HCEC 1CT (cell line): ENCODE results near the gene MME.
A peak's percentile ranks its signal among the peaks of the same experiment; 100 is the strongest.

Experiments
- DNase-seq: peaks from one replicate; pipeline ENCODE4 v3.0.0-alpha.2; 2017

MME gene

DNA sequence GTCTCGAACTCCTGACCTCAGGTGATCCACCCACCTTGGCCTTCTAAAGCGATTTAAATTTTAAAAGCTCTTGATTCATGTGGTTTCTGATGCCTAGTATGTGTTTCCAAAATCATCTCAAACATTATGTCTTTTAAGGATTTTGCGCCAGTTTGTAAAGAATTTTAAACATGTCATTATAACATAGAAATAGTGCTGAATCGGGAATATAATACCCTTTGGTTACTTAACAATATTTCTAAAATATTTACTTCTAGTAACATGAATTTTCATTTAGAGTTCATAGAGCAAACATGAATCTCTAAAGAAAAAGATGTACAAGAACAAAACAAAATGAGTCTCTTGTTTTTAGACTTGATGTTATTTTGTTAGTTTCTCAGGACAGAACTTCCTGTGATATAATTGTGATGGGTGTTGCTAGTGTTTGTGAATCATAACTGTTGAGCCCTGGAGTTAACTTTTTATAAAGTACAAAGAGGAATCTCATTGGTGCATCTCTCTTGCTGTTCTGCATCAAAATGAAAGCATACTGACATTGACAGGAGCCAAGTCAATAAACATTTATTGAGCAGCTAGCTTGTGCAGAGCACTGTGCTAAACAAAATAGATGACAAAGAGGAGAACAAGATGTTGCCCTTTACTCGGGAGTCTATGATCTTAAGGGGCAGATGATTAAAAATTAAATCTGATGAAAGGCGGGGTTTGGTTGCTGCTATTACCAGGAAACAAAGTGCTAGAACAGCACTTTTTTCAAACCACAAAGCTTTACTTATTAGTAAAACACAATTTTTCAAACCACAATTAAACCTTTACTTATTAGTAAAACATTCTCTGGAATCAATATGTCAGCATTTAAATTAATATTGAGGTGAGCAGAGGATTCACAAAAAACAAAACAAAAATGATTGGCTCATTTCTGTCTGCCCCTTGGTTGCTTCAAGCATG, 73.4 kb downstream of the MME start:
- no peak for DNase-seq

DNA sequence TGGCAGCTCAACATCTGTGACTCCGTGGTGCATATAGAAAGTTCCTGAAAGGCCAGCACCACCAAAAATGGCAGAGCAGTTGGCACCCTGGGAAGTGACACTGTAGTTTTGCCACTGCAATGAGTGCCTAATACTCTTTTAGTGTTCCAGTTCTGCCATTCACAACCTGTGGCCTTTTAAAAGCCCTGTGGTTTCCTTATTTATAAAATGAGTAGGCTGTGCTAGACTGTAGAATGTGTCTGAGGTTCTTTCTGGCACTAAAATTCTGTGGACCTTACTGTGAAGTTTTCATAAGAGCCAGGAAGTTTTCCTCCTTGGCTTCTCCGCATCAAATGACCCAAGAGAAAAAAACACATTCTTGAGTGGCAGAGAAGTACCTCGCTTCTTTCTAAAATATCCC, 74.1 kb downstream of the MME start:
- no peak for DNase-seq

DNA sequence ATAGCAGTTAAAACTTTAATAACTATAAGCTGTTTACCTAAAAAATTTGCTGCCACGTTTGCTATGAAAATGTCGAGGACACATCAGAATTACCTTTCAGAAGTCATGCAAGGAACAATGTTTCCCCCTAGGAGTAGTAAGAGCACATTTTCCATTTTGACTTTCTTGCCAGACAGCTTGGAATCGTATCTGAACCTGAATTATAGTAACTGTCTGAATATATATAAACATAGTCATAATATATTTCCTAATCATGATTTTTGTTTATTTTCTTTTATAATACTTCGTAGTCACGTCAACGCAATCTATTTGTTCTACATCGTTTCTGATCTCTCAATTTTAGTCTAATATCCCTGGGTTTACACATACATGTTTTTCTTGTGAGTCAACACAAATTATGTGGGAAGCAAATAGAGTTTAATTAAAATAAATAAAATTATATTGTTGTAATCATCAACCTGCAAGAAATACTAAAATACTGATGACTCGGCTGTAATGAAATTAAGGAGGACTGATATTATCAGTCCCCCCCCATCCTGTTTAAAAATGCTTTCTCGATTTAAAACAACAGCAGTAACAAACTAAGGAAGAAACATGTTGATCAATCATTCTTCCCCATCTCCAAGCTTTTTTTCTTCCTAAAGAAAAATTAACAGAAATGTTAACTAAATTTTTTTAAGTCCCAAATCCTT, 78.4 kb downstream of the MME start:
- DNase-seq, result peak; percentile 48

DNA sequence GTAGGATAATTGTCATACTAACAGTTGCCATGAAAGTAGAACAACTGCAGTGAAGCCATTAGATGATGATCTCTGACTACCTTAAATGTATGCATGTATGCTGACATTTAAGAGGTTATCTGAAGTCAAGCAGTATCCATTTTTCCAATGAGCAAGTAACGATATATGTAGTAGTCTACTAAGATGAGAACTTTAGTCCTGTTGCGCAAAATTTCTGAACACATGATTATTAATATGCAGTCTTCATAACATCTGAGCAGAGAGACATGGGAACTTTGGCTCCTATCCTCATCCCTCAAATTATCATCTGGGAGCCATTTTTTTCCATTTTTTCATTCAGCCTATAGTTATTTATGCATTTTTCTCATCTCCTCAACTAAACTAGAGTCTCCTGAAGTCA, 79.2 kb downstream of the MME start:
- no peak for DNase-seq

DNA sequence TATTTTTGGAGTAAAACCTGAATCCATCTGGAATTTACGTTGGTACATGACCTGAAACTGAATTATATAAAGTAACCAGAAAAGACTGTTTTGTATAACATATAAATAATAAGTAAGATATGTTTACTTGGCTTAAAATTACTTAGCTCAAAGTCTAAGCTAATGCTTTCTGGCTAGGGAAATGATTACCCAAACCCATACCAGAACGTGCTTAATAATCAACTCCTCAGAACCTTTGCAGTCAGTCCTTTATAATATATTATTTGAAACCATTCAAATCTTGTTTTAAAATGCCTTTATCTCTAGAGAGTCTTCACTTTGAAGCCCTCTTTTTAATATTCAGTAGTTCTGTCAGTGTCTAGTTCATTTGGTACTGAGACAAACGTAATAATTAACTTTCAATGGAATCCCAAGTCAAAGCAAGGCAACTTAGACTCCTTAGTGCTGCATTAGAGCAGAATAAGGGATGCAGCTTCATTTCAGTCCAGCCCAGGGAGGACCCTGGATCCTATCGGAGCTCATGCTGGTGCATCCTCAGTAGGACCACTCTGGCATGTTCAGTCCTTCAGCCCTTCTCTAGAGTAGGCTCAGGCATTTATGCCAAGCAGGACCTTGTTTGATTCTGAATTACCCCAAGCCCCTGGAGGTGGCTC, 81.6 kb downstream of the MME start:
- DNase-seq, result no peak

DNA sequence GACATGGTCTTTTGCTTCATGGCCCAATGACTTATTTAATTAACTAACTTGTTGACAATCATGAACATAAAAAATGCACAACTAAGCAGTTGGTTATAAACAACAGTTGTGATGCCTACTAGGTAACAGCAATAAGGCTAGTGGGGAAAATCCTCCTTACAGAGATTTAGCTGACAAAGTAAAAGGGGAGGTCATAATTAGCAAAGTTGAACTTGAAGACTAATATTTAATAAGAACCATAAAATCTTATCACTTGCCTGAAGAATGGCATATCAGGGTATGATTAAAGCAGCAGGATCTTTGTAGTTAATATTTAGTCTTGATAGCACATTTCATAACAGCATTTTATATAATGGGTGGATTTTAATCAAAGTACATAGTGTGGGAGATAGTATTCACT, 84.2 kb downstream of the MME start:
- DNase-seq, result no peak

DNA sequence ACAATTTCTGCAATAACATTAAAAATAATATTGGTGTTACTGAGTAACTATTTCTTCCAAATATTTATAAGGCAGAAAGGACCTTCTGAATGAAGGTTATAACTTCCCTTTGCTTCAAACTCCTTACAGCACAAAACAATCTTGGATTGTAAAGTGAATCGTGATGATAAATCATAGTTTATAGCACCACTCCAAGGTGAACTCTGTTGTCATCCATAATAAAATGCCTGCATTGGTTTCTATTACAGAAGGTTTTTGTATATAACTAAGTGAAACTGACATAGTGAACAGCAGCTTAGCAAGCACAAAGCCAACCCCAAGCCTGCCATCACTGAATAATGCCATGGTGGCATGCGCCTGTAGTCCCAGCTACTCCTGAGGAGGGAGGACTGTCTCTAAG, 86.3 kb downstream of the MME start:
- DNase-seq, result no peak

DNA sequence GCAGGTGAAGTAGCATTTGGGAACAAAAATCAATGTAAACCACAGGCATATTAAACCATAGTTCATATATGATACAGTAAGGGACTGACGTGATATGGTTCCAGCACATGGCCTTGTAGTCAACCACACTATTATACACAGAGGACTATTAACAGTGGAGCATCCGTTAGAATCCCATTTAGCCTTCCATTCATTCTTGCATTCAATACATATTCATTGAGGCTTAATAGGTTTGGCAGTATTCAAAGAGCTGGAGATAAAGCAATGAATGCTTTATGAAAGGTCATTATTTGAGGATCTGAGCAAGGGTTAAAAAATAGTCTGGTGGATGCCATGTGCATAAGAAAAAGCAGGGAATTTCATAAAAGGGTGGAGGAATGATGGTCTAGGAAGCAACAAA, 89.1 kb downstream of the MME start:
- no peak for DNase-seq

DNA sequence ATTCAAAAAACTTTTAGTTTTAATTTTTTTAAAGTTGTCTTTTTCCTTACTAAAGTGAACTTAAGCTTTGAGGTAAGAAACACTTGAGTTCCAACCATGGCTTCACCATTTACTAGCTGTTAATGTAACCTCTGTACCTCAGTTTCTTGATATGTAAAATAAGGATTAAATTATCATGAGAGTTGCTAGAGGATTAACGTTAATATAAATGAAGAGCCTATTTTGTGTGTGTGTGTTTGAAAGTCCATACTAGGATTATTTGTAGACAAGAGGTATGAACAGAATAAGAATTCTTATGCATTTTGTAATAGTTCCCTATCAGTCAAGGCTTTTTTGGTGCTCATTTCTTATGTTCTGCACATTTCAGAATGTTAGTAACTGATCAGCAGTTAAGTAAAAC, 93.7 kb downstream of the MME start:
- DNase-seq, result no peak

DNA sequence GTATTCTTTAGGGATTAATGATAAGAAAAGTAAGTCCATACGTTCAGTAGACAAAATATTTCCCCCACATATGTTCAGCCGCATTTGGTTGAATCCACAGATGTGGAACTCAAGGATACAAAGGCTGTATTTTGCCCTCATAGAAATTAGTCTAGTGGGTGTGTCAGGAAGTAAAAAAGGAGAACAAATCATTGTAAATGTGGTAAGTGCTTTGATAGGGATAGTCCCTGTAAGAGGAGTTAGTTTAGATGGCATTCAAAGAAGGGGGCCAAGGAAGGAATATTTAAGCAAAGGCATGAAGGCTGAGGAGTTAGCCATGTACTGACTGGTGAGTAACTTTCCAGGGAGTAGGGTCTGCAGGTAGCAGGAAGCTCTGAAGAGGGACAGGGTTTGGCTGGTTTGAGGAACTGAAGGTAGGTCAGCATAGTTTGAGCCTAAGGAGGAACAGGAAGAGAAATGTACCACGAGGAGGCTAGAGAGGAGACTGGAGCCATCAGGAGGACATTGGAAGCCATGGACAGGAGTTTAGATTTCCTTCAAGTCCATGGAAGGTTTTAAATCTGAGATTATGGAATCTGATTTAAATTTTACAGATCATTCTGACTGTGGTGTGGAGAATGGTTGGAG, 98.8 kb downstream of the MME start:
- no peak for DNase-seq

DNA sequence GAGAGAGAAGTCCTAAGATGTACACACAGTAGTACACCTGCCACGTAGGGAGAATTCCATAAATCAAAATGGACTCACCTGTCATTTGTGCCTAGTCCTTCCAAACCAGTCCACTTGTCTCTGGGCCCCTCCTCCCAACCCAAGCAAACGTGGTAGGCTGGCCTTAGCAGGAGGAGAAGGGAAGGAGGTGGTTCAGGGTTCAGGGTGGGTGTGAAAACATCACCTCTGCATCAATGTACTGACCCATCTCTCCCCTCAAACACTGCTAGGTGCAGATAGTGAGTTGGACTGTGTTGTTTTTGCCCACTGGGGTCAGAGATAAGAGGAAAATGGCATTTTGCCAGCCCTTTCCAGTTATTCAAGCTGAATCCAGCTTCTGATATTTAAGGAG, 99.3 kb downstream of the MME start:
- no peak for DNase-seq

DNA sequence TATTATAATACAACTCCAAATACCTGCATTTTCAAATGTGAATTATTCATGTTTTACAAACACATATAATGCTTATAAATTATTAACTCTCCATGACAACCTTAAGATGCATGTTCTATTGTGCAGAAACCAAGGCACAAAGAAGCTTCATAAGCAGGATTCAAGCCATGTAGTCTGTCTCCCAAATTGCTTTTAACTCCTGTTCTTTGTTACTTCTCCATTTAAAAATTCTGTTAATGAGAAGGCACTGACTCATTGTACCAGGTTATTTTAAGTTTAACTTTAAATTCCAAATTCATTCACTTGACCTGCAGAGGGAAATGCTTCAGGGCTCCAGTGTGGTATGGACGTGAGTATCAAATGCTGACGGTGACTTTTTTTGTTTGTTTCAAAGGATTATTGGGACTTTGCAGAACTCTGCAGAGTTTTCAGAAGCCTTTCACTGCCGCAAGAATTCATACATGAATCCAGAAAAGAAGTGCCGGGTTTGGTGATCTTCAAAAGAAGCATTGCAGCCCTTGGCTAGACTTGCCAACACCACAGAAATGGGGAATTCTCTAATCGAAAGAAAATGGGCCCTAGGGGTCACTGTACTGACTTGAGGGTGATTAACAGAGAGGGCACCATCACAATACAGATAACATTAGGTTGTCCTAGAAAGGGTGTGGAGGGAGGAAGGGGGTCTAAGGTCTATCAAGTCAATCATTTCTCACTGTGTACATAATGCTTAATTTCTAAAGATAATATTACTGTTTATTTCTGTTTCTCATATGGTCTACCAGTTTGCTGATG, 100.0 kb downstream of the MME start:
- DNase-seq, result no peak

DNA sequence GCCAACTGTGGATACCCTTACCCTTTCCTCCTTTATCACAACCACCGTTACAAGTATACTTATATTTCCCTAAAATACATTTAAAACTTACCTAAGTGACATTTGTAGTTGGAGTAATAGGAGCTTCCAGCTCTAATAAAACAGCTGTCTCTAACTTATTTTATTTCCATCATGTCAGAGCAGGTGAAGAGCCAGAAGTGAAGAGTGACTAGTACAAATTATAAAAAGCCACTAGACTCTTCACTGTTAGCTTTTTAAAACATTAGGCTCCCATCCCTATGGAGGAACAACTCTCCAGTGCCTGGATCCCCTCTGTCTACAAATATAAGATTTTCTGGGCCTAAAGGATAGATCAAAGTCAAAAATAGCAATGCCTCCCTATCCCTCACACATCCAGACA, 102.3 kb downstream of the MME start:
- DNase-seq, result no peak

DNA sequence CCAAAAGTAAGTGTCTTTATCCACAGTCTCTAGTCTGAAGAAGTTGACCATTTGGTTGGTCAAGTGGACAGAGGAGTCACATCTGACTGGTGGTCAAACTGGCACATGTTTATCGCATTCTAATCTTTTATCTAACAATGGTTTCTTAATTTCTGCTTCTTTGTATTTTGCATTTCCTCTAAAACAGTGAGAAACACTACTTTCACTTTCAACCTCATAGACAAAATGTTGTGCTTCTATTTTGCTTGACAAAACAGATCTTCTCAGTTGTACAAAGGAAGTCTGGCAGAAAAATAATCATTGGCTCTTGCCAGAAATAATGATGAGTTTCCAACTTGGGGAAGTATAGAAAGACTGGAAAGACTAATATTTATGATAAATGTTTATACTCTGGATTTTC, 103.9 kb downstream of the MME start:
- no peak for DNase-seq

DNA sequence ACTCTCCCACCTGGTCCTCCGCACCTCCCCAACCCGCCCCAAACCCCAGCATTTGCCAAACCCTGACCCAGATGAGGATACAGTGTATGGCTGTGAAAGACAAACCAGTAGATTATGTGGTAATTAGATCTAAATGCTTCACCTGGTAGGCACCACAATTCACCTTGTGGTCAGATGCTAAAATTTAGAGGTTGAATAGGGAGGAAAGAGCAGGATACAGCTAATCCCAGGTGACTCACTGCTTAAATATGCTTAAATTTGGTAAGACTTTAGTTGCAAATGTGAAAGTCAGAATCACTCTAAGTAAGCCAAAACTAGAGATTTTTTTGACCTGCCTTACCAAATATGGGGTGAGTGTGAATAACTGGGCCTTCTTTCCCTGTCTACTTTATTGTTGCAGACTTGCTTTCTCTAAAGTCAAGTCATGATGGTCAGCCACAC, 105.5 kb downstream of the MME start:
- peak; percentile 90 for DNase-seq

DNA sequence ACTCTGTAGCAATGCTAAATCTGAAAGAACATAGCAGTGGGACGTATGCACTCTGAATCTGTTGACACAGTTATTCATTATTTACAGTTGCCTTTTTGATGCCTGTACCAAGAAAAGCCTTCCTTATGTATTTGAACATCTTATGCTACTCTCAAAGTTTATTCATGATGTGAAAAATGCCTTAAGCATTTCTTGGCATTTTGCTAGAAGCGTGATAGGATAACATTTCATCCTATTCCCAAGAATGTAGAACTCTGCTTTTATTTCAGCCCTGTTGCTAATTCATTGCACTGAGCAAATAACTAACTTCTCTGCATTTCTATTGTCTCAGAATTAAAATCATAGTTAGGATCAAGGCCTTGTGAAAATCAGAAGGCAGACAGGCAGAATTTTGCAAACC, 107.9 kb downstream of the MME start:
- DNase-seq, result no peak

DNA sequence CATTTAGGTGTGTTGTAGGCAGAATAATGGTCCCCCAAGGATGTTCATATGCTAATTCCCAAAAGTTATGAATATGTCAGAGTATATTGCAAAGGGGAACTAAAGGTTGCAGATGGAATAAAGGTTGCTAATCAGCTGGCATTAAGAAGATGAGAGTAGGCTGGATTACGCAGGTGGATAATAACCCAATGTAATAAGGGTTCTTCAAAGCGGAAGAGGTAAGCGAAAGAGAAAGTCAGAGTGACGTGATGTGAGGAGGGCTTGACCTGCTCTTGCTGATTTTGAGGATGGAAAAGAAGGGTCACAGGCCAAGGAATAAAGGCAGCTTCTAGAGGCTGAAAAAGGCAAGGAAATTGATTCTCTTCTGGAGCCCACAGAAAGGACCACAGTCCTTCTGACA, 109.4 kb downstream of the MME start:
- no peak for DNase-seq

DNA sequence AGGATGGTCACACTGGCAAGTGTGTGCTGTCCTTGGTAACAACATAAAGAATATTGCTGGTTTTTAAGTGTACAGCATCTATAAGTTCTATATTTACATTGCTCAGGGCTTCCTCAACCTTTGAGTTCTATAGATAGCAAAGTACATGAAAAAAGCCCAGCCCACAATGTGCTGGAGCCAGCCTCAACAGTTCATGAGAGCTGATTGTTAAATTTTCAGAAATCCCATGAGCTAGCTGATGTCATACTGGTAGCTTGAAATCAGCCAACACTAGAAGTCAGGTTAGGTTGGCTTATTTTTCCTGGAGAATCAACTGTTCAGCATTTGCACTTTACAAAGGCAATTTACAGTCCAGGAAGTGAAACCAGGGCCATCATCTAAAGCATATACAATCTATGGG, 110.6 kb downstream of the MME start:
- DNase-seq, result no peak

DNA sequence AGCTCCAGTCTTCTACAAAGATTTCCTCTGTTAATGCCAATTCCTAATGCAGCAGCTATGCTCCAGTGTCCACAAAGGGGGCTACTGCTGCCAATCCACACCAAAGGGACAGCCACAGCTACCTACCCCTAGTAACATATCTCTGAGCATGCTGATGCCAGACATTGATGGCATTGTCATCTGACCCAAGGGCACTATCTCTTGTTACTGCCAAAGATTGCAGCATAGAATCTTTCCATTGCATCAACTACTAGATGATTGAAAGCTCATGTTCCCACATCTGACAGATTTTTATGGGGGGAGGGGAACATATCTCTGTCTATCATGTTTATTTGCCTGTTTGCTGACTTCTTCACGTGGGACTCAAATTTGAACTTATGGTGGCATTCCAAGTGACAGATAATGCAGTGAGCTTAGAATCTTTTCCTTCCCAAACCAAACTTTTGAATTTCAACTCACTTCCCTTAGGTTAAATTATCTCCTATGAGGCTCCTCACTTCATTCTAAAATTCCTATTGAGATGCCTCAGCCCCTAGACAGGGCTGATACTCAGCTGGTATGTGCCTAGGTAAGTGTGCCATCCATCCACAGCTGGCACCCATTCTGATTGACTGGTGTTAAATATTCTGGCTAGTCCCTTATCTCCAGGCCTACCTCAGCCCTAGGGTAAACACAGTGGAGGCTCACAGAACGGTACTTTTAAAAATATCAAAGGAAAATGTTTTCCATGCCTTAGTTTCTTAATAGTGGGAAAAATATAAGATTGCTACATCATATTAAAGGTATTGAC, 113.0 kb downstream of the MME start:
- DNase-seq, result no peak

DNA sequence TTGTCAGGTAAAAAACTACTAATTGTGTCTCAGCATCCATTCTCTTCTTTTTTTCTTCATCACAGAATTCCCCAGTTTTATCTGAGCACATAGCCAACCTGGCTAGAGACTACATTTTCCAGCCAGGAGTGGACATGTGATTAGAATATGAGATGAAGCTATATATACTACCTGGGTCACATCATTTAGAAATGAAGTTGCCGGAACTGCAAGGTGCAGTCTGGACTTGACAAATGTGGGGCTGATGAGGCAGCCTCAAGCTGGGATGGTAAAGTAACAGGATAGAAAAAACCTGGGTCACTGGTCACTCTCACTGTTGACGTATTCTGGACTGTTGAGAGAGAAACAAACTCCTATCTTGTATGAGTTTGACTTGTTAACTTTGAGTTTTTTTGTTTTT, 113.7 kb downstream of the MME start:
- no peak for DNase-seq
